Measurements from ENCODE around the gene HIBADH. TPM values are rescaled to one million over a fixed set of nuclear protein-coding genes. Genes with fewer than 3 reads are reported as not detected.

The HIBADH gene
- polyA plus RNA-seq, 2 of the 4 experiments (the other 2 are of a cell fraction): 49.5 to 118 TPM

DNA sequence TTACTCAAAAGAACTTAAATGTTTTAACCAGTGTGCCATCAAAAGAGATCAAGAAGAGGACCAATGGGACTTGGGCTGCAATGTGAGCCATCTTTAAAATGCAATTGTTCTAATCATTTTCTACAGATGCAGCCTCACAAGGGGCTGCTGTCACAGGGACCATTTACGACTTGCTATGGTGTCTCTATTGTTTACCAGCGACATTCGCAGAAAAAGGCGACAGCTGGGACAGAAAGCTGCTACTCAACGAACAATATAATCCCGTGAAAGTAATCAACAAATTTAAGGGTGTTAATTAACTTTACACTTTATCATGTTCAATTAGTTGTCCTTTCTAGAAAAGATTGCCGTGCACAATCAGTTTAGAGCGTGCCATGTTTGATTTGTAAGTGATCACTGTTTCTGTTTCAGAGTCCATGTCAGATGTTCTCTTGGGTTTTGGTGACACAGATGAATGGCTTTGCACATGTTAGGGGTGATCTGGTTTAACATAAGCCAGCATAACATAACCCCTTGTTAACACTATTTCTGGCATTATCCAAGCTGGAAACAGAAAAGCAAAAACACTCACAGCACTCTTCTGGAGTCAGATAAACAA is 110.8 kb downstream of the HIBADH start:
- Histone ChIP-seq H3K4me2 (no peak overlapping the region), H3K4me1 (peaks cover 22% of the 10 kb centered on the region; the same call in 2 of the 3 replicates), H3K9me3 (no peaks in the 10 kb centered on the region), H3K4me3 (no peak overlapping the region), H3K27ac (no peak overlapping the region)
- ChIA-PET POLR2A (no interaction called here), CTCF (interaction anchor here (0.6 to 2.0 kb wide), 2 partner anchors 343 to 547 kb away, joined by 3 to 10 read pairs; no protein-coding TSS in a partner anchor)
- TF ChIP-seq, protein P1, sequence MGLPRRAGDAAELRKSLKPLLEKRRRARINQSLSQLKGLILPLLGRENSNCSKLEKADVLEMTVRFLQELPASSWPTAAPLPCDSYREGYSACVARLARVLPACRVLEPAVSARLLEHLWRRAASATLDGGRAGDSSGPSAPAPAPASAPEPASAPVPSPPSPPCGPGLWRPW (IDR thresholded peaks at IDR 0.05): no peak
- TF ChIP-seq, protein P2, sequence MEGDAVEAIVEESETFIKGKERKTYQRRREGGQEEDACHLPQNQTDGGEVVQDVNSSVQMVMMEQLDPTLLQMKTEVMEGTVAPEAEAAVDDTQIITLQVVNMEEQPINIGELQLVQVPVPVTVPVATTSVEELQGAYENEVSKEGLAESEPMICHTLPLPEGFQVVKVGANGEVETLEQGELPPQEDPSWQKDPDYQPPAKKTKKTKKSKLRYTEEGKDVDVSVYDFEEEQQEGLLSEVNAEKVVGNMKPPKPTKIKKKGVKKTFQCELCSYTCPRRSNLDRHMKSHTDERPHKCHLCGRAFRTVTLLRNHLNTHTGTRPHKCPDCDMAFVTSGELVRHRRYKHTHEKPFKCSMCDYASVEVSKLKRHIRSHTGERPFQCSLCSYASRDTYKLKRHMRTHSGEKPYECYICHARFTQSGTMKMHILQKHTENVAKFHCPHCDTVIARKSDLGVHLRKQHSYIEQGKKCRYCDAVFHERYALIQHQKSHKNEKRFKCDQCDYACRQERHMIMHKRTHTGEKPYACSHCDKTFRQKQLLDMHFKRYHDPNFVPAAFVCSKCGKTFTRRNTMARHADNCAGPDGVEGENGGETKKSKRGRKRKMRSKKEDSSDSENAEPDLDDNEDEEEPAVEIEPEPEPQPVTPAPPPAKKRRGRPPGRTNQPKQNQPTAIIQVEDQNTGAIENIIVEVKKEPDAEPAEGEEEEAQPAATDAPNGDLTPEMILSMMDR (IDR thresholded peaks at IDR 0.05): no peak
- TF ChIP-seq CBX2 (IDR thresholded peaks at IDR 0.05; ENCODE audit: borderline replicate concordance, low read depth) (no peak), USF2 (IDR thresholded peaks at IDR 0.05) (no peak), MAZ (IDR thresholded peaks at IDR 0.05; ENCODE audit: borderline replicate concordance, low read depth, low read length) (no peak), BCL3 (IDR thresholded peaks at IDR 0.05) (no peak), KDM5A (IDR thresholded peaks at IDR 0.05) (no peak), RFX5 (IDR thresholded peaks at IDR 0.05) (no peak), TP53 (CRISPR knock-in tag; IDR thresholded peaks at IDR 0.05) (no peak), FOSL2 (IDR thresholded peaks at IDR 0.05) (no peak), FOSL2 (CRISPR knock-in tag; IDR thresholded peaks at IDR 0.05) (no peak), MAFK (IDR thresholded peaks at IDR 0.05; ENCODE audit: partially characterized antibody) (no peak)
- 91% methylated on average over 8 of the region's 8 CpGs for WGBS (ENCODE audit: missing lambda C conversion rate)
- FAIRE-seq (no peak), ATAC-seq (no peak), DNase-seq (ENCODE audit: low read depth in 1 of 2, low spot score in 1 of 2) (no peak)

- H3K4me3 ChIP-seq: no peak overlapping the region
- peaks cover 22% of the 10 kb centered on the region; the same call in 2 of the 3 replicates for H3K4me1 ChIP-seq
- no peaks in the 10 kb centered on the region for H3K9me3 ChIP-seq
- ChIA-PET POLR2A (no interaction called here), CTCF (interaction anchor here (0.6 to 2.0 kb wide), 2 partner anchors 27 to 340 kb away, joined by 4 to 10 read pairs; no protein-coding TSS in a partner anchor)
- no peak for TF ChIP-seq ATOH8 (CRISPR knock-in tag; IDR thresholded peaks at IDR 0.05; ENCODE audit: low read depth)
- TF ChIP-seq MAFK (IDR thresholded peaks at IDR 0.05; ENCODE audit: partially characterized antibody): no peak
- ATAC-seq (no peak), FAIRE-seq (no peak), DNase-seq (ENCODE audit: low read depth in 1 of 2, low spot score in 1 of 2) (no peak)
- 90% methylated on average over 2 of the region's 2 CpGs for WGBS (ENCODE audit: missing lambda C conversion rate)
- no peak overlapping the region for H3K27ac ChIP-seq
- H3K4me2 ChIP-seq: no peak overlapping the region
Measured at GRCh38 chr7:27549606-27550005, 113.1 kb downstream of the HIBADH start.

DNA sequence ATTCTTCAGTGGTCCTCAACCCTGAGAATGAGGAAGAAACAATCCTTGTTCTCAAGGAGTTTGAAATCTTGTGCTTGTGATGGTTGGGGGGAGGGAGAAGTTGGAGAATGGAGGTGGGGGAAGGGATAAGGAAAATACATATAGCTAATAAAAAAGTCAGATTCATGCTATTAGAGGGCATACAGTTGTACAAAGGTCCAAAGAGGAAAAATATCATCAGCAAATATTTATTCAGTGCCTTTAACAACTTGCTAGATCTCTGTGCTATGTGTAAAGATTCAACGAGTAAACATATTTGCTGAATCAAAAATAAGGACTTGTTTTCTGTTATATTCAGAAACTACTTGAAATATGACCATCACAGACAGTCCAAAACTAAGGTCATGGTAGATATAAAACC is 114.4 kb downstream of the HIBADH start:
- H3K4me3 ChIP-seq: no peak overlapping the region
- H3K9me3 ChIP-seq: no peaks in the 10 kb centered on the region
- no peak for FAIRE-seq
- H3K4me1 ChIP-seq: peaks cover 22% of the 10 kb centered on the region; the same call in 2 of the 3 replicates
- POLR2A ChIA-PET: no interaction called here
- CTCF ChIA-PET: no interaction called here
- no peak overlapping the region for H3K27ac ChIP-seq
- no peak for ATAC-seq
- H3K4me2 ChIP-seq: 0 out of 3 replicates have a peak overlapping the region, but pooled peaks have one; percentile 4
- WGBS (ENCODE audit: missing lambda C conversion rate): 67% methylated on average over 1 of the region's 1 CpG
- no peak for DNase-seq (ENCODE audit: low read depth in 1 of 2, low spot score in 1 of 2)
- TF ChIP-seq, protein P1 (IDR thresholded peaks at IDR 0.05): no peak
- TF ChIP-seq ZC3H11A (IDR thresholded peaks at IDR 0.05) (no peak), FOXS1 (CRISPR knock-in tag; IDR thresholded peaks at IDR 0.05) (no peak), NFE2L2 (conservative IDR thresholded peaks at IDR 0.05; ENCODE audit: low read length) (no peak), EHMT2 (IDR thresholded peaks at IDR 0.05; ENCODE audit: low read depth) (no peak), ATOH8 (CRISPR knock-in tag; IDR thresholded peaks at IDR 0.05; ENCODE audit: low read depth) (no peak), HMGXB4 (CRISPR knock-in tag; IDR thresholded peaks at IDR 0.05; ENCODE audit: borderline replicate concordance) (no peak), PHF8 (IDR thresholded peaks at IDR 0.05; ENCODE audit: borderline replicate concordance, low read depth) (no peak), PBX3 (IDR thresholded peaks at IDR 0.05) (no peak), ZSCAN20 (CRISPR knock-in tag; IDR thresholded peaks at IDR 0.05) (no peak), MAX (IDR thresholded peaks at IDR 0.05) (no peak), ZFP36 (IDR thresholded peaks at IDR 0.05; ENCODE audit: borderline replicate concordance, partially characterized antibody) (no peak)

Measured in A549 (cell line).